Cardiac muscle cell (in vitro differentiated cells and primary cell): Measurements from ENCODE around the gene IFITM5. TPM values are rescaled to one million over a fixed set of nuclear protein-coding genes. Genes with fewer than 3 reads are reported as not detected.
A peak's percentile ranks its signal among the peaks of the same experiment; 100 is the strongest.

Experiments
- DNase-seq, 2 donors: peaks; one replicate each; pipeline versions ENCODE4 v3.0.0 to v3.0.0-alpha.2; 2010 to 2017; ENCODE audit warnings: low read depth in 1 of 2, low spot score in 1 of 2
- H3K27ac ChIP-seq: fragments of 200-600 bp; sonication (generic); 2 replicates; pipeline ENCODE4 v1.5.1; 2016
- H3K27me3 ChIP-seq: fragments of 200-600 bp; sonication (generic); 2 replicates; pipeline ENCODE4 v1.6.0; 2016; ENCODE audit warnings: control low read depth
- H3K36me3 ChIP-seq: fragments of 200-600 bp; sonication (generic); 2 replicates; pipeline ENCODE4 v1.5.1; 2016; ENCODE audit warnings: control low read depth
- H3K4me1 ChIP-seq: fragments of 200-600 bp; sonication (generic); 2 replicates; pipeline ENCODE4 v1.8.1; 2017; ENCODE audit warnings: low read depth, mild to moderate bottlenecking, mixed run types
- H3K4me3 ChIP-seq: fragments of 200-600 bp; sonication (generic); 2 replicates; pipeline ENCODE4 v1.5.1; 2016; ENCODE audit warnings: mild to moderate bottlenecking
- H3K9me3 ChIP-seq: fragments of 200-600 bp; sonication (generic); 2 replicates; pipeline ENCODE4 v1.5.1; 2017; ENCODE audit warnings: low read depth, mild to moderate bottlenecking, control low read depth
- polyA plus RNA-seq: library from polyadenylated mRNA; unstranded; fragments of >200 nt; fragmentation: Nextera tagmentation; extraction: Ambion mirVana; gene quantifications from 2 replicates; pipeline ENCODE4 v1.2.1, GENCODE V29; 2016
- total RNA-seq: library from RNA; depleted of rRNA; stranded (reverse); fragments of >200 nt; gene quantifications from 2 replicates; pipeline ENCODE4 v1.2.3, GENCODE V29; 2016
- TF ChIP-seq, protein P1 (sequence below): IDR thresholded peaks from 2 replicates; pipeline ENCODE4 v1.5.1; 2012; ENCODE audit warnings: low read depth, mild to moderate bottlenecking, low read length

The IFITM5 gene
- total and polyA plus RNA-seq, 2 experiments from 2014 or later = not detected

DNA sequence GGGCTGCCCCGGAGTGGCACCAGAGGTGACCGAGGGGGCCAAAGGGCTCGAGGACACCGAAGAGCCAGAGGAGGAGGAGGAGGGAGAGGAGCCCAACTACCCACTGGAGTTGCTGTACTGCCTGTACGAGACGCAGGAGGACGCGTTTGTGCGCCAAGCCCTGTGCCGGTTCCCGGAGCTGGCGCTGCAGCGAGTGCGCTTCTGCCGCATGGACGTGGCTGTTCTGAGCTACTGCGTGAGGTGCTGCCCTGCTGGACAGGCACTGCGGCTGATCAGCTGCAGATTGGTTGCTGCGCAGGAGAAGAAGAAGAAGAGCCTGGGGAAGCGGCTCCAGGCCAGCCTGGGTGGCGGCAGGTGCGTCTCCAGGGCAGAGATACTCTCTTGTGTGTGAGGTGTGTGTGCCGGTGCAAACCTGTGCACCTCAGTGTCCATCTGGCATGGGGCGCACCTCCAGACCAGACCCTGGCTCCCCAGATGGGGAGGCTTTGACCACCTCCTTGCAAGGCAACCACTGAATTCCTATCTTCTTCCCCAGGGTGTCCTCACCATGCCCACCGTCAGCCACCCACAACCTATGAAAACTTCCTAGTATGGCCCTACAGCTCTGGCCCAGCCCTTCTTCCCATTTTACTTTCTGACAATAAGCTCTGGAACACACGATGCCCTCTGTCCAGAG is 17.7 kb downstream of the IFITM5 start:
- DNase-seq = no peak
- TF ChIP-seq, protein P1, sequence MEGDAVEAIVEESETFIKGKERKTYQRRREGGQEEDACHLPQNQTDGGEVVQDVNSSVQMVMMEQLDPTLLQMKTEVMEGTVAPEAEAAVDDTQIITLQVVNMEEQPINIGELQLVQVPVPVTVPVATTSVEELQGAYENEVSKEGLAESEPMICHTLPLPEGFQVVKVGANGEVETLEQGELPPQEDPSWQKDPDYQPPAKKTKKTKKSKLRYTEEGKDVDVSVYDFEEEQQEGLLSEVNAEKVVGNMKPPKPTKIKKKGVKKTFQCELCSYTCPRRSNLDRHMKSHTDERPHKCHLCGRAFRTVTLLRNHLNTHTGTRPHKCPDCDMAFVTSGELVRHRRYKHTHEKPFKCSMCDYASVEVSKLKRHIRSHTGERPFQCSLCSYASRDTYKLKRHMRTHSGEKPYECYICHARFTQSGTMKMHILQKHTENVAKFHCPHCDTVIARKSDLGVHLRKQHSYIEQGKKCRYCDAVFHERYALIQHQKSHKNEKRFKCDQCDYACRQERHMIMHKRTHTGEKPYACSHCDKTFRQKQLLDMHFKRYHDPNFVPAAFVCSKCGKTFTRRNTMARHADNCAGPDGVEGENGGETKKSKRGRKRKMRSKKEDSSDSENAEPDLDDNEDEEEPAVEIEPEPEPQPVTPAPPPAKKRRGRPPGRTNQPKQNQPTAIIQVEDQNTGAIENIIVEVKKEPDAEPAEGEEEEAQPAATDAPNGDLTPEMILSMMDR = no peak
- H3K9me3 ChIP-seq = no peaks in the 10 kb centered on the region
- H3K27ac ChIP-seq = no peak overlapping the region
- no peak overlapping the region for H3K4me3 ChIP-seq
- no peaks in the 10 kb centered on the region for H3K4me1 ChIP-seq
- H3K27me3 ChIP-seq = peaks cover 56% of the 10 kb centered on the region
- H3K36me3 ChIP-seq = no peaks in the 10 kb centered on the region

DNA sequence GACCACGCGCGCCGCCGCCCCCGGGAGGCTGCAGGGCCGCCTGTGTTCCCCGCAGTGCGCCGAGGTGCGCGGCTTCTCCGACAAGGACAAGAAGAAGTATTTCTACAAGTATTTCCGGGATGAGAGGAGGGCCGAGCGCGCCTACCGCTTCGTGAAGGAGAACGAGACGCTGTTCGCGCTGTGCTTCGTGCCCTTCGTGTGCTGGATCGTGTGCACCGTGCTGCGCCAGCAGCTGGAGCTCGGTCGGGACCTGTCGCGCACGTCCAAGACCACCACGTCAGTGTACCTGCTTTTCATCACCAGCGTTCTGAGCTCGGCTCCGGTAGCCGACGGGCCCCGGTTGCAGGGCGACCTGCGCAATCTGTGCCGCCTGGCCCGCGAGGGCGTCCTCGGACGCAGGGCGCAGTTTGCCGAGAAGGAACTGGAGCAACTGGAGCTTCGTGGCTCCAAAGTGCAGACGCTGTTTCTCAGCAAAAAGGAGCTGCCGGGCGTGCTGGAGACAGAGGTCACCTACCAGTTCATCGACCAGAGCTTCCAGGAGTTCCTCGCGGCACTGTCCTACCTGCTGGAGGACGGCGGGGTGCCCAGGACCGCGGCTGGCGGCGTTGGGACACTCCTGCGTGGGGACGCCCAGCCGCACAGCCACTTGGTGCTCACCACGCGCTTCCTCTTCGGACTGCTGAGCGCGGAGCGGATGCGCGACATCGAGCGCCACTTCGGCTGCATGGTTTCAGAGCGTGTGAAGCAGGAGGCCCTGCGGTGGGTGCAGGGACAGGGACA is 18.4 kb downstream of the IFITM5 start:
- DNase-seq = no peak
- H3K36me3 ChIP-seq = no peaks in the 10 kb centered on the region
- no peak overlapping the region for H3K4me3 ChIP-seq
- peaks cover 59% of the 10 kb centered on the region for H3K27me3 ChIP-seq
- no peaks in the 10 kb centered on the region for H3K4me1 ChIP-seq
- H3K27ac ChIP-seq = no peak overlapping the region
- TF ChIP-seq, protein P1 = no peak
- H3K9me3 ChIP-seq = no peaks in the 10 kb centered on the region

DNA sequence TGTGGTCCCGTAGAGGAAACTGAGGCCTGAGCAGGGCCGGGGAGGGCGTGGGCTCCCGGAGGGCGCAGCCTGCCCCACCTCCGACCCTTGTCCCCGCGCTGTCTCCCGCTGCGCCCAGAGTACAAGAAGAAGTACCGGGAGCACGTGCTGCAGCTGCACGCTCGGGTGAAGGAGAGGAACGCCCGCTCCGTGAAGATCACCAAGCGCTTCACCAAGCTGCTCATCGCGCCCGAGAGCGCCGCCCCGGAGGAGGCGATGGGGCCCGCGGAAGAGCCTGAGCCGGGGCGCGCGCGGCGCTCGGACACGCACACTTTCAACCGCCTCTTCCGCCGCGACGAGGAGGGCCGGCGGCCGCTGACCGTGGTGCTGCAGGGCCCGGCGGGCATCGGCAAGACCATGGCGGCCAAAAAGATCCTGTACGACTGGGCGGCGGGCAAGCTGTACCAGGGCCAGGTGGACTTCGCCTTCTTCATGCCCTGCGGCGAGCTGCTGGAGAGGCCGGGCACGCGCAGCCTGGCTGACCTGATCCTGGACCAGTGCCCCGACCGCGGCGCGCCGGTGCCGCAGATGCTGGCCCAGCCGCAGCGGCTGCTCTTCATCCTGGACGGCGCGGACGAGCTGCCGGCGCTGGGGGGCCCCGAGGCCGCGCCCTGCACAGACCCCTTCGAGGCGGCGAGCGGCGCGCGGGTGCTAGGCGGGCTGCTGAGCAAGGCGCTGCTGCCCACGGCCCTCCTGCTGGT is 19.2 kb downstream of the IFITM5 start:
- Histone ChIP-seq H3K27ac (no peak overlapping the region), H3K27me3 (peaks cover 59% of the 10 kb centered on the region), H3K36me3 (no peaks in the 10 kb centered on the region), H3K4me3 (no peak overlapping the region), H3K9me3 (no peaks in the 10 kb centered on the region), H3K4me1 (no peaks in the 10 kb centered on the region)
- TF ChIP-seq, protein P1 = peak; percentile 4
- DNase-seq = peak; percentile 47 to 64

DNA sequence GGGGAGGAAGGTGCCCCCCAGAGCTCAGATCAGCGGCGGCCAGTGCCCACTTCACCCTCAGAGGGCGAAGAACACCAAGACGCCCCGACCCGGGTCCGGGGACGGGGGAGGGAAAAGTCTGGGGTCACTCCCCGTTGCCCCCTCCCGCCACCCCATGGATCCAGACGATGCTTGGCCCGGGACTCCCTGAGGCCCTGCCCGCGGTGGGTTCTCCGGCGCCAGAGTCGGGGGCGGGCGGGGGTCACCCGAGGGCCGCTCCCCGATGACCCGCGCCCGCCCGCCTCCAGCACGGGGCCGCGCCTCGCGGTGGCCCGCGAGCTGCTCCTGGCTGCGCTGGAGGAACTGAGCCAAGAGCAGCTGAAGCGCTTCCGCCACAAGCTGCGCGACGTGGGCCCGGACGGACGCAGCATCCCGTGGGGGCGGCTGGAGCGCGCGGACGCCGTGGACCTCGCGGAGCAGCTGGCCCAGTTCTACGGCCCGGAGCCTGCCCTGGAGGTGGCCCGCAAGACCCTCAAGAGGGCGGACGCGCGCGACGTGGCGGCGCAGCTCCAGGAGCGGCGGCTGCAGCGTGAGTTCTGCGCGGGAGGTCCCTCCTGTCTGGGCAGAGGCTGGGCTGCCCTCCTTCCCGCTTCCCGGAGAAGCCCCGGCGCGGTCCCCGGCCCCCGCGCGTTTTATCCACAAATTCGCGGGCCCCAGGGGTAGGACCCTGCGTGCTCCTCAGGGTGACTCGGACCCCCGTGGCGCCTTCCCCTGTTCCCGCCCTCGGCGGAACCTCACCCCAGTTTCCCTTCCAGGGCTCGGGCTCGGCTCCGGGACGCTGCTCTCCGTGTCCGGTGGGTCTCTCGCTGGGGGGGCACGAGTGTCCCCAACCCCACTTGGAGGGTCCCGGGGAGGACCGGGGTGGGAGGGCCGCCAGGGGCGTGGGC is 20.0 kb downstream of the IFITM5 start:
- H3K27ac ChIP-seq = no peak overlapping the region
- no peak for DNase-seq
- peaks cover 59% of the 10 kb centered on the region for H3K27me3 ChIP-seq
- no peaks in the 10 kb centered on the region for H3K9me3 ChIP-seq
- no peaks in the 10 kb centered on the region for H3K4me1 ChIP-seq
- H3K4me3 ChIP-seq = no peak overlapping the region
- TF ChIP-seq, protein P1 = no peak
- H3K36me3 ChIP-seq = no peaks in the 10 kb centered on the region
